GM19043 (cell line): ENCODE results near the gene ATP2B2.

Experiments
- ATAC-seq: cut with Tn5 transposase; IDR thresholded peaks from one replicate; pipeline ENCODE4 v1.9.1; 2021; ENCODE audit warnings: low read depth; ENCODE audit not compliant: unreplicated experiment

Gene ATP2B2

DNA sequence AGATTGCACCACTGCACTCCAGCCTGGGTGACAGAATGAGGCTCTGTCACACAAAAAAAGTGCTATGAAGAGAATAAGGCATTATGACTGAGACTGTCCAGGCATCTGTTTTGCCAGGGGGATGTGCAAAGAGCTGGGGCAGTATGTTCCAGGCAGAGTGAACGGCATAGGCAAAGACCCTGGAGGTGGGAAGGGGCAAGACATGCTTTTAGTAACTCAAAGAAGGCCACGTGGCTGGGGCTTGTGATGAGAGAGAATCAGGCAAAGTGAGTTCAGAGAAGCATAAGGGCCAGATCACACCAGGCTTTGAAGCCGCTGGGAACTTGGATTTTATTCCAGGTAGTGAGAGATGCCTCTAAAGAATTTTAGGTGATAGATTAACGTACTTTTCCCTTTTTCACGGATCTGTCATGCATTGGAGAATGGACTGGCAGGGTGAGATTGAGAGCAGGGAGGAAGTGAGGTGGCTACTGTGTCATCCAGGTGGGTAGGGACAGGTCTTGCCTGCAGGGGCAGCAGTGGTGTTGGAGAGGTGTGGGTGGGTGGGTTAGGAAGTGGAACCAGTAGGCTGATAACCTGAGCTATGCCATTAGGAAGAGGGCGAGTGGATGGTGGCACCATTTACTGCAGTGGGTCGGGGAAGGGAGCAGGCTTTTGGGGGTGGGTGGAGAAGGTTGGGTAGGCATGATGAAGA, 31.7 kb downstream of the ATP2B2 start:
- ATAC-seq: no peak

DNA sequence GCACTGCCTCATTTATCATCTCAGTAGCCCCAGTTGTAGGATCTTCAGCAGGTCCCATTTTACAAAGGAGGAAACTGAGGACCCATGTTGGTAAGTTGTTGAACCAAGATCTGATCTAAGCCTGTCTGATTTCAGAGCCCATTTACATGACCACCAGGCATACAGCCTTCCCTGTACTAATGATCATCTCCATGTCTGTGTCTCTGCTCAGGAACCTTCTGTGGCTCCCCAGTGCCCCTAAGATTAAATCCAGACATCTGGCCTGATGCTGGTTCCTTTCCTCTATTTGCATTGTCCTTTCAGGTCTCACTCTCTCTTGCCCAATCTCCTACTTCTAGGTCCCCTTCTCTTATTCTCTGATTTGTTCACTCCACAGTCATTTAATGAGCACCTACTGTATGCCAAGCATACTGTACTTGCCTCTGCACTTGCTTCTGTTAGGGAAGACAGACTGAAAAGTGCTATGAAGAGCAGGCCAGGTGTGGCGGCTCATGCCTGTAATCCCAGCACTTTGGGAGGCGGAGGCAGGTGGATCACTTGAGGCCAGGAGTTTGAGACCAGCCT, 32.4 kb downstream of the ATP2B2 start:
- no peak for ATAC-seq

DNA sequence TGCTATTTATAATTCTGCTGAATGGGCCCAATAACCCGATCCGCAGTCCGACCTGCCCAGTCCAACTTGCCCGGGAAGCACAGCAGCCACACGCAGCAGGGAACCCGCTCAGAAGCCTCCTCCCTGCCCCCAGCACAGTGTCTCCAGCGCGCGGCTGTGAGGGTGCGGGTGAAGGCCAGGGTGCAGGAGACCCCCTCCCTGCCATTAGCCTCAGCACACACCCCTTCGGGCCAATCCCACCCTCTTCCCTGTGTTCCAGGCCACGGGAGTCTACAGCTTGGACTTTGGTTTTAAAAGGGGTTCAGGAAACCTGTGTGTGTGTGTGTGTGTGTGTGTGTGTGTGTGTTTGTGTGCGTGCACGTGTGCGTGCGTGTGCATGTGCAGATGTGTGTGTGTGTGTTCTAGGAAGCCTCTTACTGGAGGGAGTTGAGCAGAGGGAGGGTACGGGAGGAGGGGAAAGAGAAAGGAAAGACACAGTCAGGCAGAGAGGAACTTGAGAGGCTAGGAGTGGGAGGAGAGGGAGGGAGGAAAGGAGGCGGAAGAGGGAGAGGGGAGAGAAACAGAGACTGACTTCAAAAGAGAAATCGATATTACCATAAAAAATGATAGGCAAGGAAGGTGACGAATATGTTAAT, 34.2 kb downstream of the ATP2B2 start:
- no peak for ATAC-seq

DNA sequence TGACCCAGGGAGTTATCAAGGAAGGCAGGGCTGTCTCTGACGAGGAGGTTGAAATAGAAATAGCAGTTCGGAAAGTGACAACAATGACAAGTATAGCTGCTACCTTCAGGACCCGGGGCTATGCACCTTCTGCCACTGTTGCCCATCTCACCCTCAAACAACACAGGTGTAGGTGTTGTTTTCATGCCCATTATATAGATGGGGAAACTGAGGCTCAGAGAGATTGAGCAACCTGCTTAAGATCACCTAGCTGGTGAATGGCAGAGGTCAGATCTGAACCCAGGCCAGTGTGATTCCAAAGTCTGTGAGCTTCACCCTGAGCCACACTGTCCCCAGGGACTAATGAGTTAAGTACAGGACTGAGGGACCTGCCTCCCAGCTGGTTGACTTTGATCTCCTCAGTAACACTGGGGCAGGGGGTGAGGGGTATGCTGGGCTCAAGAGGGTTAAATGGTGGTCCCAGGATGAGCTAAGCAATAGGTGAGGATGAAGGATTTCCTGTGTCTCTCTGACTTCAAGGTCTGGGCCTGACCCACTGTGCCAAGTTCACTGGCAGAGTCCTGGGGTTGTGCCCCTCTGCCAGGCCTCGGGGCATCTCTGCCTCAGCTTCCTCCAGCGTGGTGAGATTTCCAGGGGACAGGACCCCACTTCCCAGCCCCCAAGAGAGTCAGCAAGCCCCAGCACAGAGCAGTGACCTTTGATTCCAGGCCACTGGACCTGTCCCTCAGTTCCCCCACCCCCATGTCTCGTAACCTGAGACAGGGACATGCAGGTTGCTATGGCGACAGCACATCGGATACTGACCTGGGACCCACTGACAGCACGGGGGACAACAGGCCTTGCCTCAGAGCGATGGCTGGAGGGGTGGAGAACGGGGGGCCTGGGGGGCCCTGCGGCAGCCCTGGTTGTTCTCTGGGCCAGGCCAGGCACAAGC, 35.0 kb downstream of the ATP2B2 start:
- no peak for ATAC-seq

DNA sequence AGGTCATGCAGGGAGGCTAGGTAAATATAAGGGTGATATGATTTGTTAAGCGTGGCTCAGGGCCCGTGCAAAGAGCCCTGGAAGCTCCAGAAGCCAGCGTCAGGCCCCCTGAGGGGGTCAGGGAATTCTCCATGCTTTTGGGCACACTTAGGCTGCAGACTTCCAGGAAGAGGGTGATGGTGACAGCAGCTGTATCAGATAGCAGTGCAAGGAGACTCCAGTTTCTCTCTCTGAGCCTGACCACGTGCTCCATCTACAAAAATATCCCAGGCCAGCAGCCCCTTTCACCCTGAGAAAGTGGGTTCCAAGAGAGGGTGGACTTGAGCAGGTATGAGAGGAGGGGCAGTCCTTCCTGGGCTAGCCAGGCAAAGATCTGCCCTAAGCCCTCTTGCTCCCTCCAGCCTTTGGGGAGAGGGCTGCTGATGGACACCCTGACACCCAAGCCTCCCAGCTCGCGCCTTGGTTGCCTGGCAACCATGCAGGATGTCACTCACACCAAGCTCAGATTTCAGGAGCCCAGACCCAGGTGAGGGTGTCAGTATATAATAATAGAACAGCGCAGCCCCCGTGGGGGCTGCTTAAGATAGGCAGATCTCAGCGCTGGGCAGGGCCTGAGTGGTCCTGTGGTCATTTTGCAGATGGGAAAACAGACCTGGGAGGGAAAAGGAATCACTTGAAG, 35.8 kb downstream of the ATP2B2 start:
- no peak for ATAC-seq

DNA sequence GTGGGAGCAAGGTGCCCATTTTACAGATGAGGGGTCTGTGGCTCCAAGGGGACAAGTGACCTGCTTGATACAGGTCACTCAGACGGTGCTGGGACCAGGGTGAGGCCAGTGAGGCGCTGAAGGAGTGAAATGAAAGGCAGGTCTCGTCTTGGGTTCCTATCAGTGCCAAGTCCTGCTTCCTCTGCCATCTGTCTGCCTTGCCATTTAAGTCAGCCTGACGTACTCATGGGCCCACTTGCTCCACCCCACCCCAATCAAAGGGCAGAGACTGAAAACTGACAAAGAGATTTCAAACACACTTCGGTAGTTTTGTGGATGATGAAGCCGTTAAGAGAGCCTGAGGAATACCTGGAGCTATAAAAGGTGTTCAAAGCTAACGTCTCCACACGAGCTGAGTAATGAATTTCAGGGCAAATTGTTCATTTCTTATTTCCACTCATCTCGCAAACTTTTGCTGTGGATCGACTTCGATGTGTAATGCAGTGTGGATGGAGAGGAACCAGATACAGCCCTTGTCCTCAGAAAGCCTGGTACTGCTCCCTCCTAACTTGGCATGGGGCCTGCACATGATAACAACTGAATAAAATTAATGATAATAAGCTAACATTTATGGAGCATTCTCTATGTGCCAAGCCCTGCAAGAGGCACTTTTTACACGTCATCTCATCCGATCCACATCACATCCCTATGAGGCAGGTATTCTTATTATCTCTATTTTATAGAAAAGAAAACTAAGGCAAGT, 36.6 kb downstream of the ATP2B2 start:
- ATAC-seq: no peak

DNA sequence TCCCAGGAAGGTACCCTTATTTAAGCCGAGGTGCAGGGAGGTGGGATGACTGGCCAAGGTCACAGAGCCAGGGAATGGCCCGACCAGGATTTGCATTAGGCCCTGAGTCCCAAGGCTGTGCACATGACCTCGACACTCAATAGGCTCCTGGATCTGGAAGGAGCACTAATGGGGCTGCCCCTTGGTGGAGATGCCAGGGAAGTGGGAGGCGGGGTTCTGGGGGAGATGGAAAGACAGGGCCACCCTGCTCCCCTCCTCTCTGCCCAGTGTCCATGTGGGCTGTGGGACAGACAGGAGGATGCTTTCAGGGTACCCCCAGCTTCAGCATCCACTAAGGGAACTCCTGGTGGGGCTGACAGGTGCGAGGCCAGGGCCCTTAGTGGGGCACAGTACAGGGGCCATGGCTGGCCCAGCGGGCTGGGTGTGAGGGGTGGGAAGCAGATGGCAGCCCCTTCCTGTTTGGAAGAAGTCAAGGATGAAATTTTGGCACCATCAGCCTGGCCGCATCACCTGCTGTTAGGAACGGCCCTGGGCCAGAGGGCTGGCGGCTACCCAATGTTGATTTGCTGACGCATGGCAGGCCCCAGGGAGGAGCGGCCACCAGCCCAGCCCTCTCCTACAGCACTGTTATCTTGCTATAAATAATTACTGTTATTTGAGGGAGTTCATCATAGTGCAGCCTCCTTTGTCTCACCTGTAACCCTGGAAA, 37.3 kb downstream of the ATP2B2 start:
- ATAC-seq: no peak

DNA sequence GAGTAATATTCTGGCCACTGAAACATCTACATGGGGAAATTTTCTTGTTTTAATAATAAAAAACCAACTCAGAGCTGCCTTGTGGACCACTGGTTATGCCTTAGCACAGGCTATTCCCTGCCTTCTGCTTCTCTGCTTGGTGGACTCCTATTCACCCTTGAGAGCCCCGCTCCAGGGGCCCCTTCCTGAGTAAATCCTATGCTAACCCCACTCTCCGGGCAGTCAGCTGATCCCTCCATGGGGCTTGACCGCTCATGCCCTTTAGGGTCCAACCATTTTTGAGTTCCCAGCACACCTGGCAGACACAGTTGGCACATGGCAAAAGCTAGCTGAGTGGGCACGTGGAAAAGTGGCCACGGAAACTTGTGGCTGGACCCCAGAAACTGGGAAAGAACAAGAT, 38.2 kb downstream of the ATP2B2 start:
- no peak for ATAC-seq

DNA sequence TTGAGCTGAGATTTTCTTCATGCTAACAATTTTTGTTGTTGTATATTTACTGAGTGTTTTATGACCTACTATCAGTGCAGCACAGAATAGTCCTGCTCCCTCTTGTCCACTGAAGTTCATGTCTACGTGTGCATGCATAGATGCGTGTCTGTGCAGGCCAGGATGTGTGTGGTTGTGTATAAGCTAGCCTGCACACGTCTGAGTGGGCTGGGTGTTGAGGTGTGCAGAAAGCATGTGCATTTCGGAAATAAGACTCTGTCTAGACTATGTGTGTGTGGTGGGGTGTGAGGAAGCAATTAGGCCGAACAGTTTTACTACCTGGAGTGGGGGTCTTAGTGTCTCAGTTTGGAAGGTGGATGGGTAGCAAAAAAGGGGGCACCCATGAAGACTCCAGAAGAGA, 39.2 kb downstream of the ATP2B2 start:
- no peak for ATAC-seq

DNA sequence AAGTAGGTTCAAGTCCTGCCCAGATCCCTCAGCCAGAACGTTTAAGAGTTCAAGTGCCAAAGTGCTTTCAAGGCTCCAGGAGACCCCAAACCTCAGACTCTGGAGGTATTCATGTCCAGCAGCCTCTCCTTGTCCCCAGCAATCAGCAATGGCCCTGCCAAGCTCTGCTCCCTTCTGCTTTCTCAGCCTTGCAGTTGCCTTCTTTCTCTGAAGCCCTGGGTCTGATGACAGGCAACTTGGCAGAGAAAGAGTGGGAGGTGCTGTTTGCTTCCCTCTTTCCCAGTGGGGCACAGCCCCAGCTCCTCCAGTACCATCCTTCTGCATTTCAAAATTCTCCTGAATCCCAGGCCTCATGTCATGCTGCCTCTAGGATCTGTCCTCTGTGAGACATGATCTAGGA, 40.2 kb downstream of the ATP2B2 start:
- no peak for ATAC-seq

DNA sequence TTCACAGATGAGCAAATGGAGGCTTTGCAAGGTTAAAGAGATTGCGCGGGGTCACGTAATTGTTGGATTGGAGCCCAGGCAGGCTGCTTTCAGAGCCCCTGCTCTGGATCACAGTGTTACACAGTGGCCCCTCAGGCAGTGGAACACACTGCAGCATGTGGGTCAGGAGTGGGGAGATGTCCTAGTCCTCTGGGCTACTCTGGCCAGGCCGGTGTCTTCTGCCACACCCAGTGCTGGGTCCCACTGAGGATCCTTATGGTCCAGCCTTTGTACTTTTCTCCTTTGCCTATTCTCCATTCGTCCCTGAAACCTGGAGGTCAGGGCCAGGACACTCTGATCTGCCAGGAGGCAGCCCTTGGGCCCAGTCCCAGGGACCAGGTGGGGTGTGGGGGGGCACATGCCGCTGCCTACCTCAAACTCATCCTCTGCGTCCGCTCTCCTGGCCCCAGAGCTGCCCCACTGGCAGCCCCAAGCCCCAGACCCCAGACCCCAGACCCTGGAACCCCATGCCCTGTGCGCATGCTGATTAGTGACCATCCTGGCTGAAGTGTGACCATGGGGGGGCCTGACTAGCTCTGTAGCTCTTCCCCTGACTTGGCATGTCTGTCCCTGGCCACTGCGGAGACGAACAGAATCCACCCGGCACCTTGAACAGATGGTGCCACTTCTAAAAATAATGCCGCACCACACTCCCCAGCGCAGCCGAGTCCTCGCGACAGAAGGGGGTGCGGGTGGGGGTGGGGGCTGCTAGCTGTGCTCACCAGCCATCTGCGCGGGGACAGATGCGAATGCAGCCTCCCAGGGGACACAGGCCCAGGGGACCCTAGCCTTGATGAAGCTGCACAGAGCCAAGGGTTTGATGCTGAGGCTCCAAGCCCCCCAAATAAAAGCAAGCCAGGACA, 41.6 kb downstream of the ATP2B2 start:
- ATAC-seq: no peak

DNA sequence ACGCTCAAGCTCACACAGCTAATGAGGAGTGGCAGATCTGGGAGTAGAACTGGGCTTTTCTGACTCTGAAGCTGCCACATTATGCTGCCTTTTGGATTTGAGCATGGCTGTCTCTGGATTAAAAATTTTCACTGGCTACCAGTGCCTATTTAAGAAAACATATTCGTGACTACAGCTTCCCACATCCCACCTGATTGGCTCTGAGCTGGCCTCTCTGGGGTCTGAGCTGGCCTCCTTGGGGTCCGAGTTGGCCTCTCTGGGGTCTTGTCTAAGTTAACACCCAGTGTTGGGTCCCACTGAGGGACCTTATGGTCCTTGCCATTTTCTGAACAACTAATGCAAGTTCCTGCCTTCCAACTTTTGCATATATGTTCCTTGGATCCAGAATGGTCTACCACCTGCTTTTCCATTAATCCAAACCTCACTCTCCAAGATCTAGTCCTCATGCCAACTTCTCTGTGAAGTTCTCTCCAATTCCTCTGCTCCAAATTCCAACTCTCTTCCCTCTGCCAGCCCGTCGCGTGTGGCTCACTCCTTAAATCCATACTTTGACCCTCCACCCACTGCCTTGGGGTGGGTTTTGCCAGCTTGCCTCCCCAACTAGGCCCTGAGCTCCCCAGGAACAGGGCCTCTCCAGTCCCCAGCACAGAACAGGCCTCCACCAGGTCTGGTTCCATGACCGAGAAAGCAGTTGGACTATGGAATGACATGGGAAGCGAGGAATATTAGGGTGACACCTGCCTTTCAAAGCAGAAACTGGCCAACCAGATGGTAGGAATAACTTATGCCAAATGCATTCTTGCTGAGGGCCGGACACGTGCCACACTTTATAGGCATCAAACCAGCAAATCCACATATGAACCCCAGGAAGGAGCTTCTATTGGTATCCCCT, 42.5 kb downstream of the ATP2B2 start:
- no peak for ATAC-seq

DNA sequence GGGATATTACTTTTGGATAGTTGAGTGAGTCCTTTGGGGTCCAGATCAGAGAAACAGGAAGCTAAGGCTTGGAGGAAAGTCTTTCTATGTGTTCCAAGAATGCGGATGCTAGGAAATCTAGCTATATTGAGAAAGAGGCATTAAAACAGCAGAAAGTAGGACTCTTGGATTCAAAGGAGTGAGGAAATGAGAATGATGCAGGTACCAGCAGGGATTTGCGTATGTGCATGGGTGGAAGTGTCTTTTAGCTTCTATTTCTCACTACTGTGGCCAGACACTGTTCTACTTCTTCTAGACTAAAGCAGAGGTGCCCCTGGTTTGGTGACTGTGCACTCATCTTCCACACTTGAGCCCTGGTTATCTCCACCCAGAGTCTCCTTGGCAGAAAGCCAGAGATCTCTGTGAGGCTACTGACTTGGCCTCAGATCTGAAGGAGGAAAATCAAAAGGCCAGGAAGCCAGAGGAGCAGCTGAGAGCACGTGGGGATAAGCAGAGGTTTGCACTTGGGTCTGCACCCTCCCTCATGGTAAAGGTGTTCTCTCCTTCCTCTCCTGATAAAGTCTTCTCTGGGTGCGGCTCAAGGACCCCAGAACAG, 44.3 kb downstream of the ATP2B2 start:
- ATAC-seq: no peak

DNA sequence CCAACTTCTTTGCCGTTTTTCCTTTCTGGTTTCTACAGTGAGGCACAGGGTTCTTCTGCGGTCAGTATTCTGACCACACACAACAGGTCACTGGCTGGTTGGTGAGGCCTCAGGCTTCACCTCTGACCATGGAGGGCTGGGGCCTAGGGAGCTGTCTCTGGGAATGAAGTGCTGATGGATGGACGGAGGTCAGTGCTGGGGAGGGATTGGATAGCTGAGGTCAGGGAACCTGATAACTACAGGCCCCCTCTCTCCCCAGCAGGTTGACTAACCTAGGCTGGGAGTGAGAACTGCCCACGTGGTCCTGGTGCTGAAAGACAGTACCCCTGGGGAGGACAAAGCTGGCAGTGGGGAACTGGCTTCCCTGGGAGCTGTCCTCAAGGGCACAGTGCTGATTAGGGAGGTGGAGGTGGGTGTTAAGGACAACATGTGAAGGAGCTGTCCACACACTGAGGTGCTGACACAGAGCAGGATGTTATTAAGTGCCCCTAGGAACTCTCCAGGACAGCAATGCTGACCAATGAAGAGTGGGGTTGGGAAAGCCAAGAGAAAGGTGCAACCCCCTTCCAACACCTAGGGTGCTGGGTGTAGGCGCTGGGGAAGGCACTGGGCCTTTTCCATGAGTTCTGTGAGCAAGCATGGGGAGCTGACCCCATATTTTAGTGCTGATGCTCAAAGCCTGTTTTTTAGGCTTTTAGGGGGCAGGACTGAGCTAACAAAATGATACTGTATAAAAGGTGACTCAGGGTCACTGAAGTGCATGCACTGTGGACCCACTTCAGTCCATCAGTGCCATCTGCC, 45.2 kb downstream of the ATP2B2 start:
- ATAC-seq: no peak

DNA sequence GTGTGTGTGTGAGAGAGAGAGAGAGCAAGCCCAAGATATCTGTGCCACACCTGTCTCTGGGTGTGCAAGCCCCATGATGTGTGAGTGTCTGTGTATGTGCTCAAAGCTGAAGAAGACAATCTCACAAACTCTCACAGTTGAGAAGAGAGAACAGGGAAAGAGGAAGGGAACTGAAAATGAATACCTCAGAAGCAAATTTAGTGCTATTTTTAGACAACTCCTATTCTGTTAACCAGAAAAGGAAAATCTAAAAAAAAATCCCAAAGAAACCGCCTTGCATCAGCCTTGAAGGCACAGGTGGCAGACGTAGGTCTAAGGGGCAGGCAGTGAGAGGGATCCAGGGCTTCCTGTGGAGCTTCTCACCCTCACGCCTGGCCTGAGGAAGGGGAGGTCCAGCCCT, 47.8 kb downstream of the ATP2B2 start:
- ATAC-seq: no peak

DNA sequence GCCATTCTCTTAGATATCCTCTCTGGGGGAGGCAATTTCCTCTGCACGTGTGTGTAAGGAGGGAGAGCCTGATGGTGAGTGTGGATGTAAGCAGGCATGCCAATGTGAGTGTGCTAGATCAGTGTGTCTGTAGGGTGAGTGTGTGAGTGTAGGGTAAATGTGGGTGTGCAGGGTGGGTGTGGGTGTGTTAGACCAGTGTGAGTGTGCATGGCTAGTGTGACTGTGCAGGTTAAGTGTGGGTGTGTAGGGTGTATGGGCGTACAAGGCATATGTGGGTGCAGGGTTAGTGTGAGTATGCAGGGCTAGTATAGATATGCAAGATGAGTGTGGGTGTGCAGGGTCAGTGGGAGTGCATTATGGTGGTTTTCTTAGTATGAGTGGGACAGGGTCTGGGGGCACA, 48.4 kb downstream of the ATP2B2 start:
- no peak for ATAC-seq
